Smooth muscle cell (in vitro differentiated cells): ENCODE data around the gene DPH7. TPM values are rescaled to one million over a fixed set of nuclear protein-coding genes. Genes with fewer than 3 reads are reported as not detected.
"Not testable (repeated sequence)": the region's sequence is repeated elsewhere in the genome, so short reads cannot be mapped to it uniquely, and the experiment has no call there.

Source experiments
- DNase-seq: peaks from one replicate; lab custom pipeline; 2025; ENCODE audit not compliant: unreplicated experiment; lab: John Stamatoyannopoulos, UW
- H2AFZ ChIP-seq: fragments of 200-600 bp; sonication (generic); 2 replicates; pipeline ENCODE4 v1.6.0; 2016; ENCODE audit warnings: antibody characterized with exemption, low read depth, mild to moderate bottlenecking
- H3F3A ChIP-seq: fragments of 200-600 bp; sonication (generic); 2 replicates; pipeline ENCODE4 v1.6.0; 2017; ENCODE audit warnings: antibody characterized with exemption, low read depth
- H3K27ac ChIP-seq: fragments of 200-600 bp; sonication (generic); 2 replicates; pipeline ENCODE4 v1.5.1; 2016; ENCODE audit warnings: low read depth, mild to moderate bottlenecking
- H3K27me3 ChIP-seq: fragments of 200-600 bp; sonication (generic); 2 replicates; pipeline ENCODE4 v1.6.1; 2016; ENCODE audit warnings: low read depth, mild to moderate bottlenecking
- H3K36me3 ChIP-seq: fragments of 200-600 bp; sonication (generic); 2 replicates; pipeline ENCODE4 v1.5.1; 2016; ENCODE audit warnings: low read depth
- H3K4me1 ChIP-seq: fragments of 200-600 bp; sonication (generic); 2 replicates; pipeline ENCODE4 v1.5.1; 2016; ENCODE audit warnings: low read depth
- H3K4me2 ChIP-seq: fragments of 200-600 bp; sonication (generic); 2 replicates; pipeline ENCODE4 v1.6.0; 2016; ENCODE audit warnings: mild to moderate bottlenecking
- H3K4me3 ChIP-seq: fragments of 200-600 bp; sonication (generic); 2 replicates; pipeline ENCODE4 v1.5.1; 2016; ENCODE audit warnings: mild to moderate bottlenecking
- H3K79me2 ChIP-seq: fragments of 200-600 bp; sonication (generic); 2 replicates; pipeline ENCODE4 v1.6.0; 2016; ENCODE audit warnings: low read depth, mild to moderate bottlenecking
- H3K9ac ChIP-seq: fragments of 200-600 bp; sonication (generic); 2 replicates; pipeline ENCODE4 v1.6.0; 2016; ENCODE audit warnings: low read depth
- H3K9me3 ChIP-seq: fragments of 200-600 bp; sonication (generic); replicated peaks from 2 replicates; pipeline ENCODE4 v1.5.1; 2016; ENCODE audit warnings: low read depth
- H4K20me1 ChIP-seq: fragments of 200-600 bp; sonication (generic); 2 replicates; pipeline ENCODE4 v1.6.0; 2016; ENCODE audit warnings: low read depth
- CTCF ChIP-seq: fragments of 200-600 bp; sonication (generic); IDR thresholded peaks from 2 replicates; pipeline ENCODE4 v1.5.1; 2017; ENCODE audit warnings: borderline replicate concordance, mild to moderate bottlenecking, antibody characterized with exemption; ENCODE audit not compliant: insufficient read depth, poor library complexity, severe bottlenecking
- WGBS: methylation state at CpG from one replicate; pipeline ENCODE4 v1.1.7; 2016; ENCODE audit warnings: low lambda C conversion rate; 5-methylcytosine and 5-hydroxymethylcytosine counted together
- polyA plus RNA-seq: library from polyadenylated mRNA; unstranded; fragments of >200 nt; fragmentation: Nextera tagmentation; extraction: Ambion mirVana; gene quantifications from 2 replicates; pipeline ENCODE4 v1.2.1, GENCODE V29; 2016
- total RNA-seq: library from RNA; depleted of rRNA; stranded (reverse); fragments of >200 nt; gene quantifications from 2 replicates; pipeline ENCODE4 v1.2.3, GENCODE V29; 2014

Gene DPH7
- total and polyA plus RNA-seq, 2 experiments from 2014 or later = 18.2 to 21.8 TPM

- 95% methylated on average over 1 of the region's 1 CpG for WGBS
- peaks cover 3% of the 10 kb centered on the region for H3K4me1 ChIP-seq
- H3K4me2 ChIP-seq = no peak overlapping the region
- H3K9ac ChIP-seq = no peak overlapping the region
- no peak for DNase-seq
- no peak for TF ChIP-seq CTCF
- H3F3A ChIP-seq = peaks cover 17% of the 10 kb centered on the region
- no peaks in the 10 kb centered on the region for H3K9me3 ChIP-seq
- no peak overlapping the region for H3K4me3 ChIP-seq
- no peak overlapping the region for H3K27ac ChIP-seq
- H3K36me3 ChIP-seq = no peaks in the 10 kb centered on the region
- H3K27me3 ChIP-seq = no peaks in the 10 kb centered on the region
- no peak overlapping the region for H2AFZ ChIP-seq
- no peaks in the 10 kb centered on the region for H3K79me2 ChIP-seq
- peaks cover 3% of the 10 kb centered on the region for H4K20me1 ChIP-seq
Observed at GRCh38 chr9:137554349-137554748, 24.4 kb downstream of the DPH7 start.

- not testable (repeated sequence) for H4K20me1 ChIP-seq, H3K36me3 ChIP-seq, H3K9ac ChIP-seq, H3K4me1 ChIP-seq, H3K4me3 ChIP-seq, H3K9me3 ChIP-seq, DNase-seq, H3K27me3 ChIP-seq, H3K79me2 ChIP-seq, H2AFZ ChIP-seq, H3K4me2 ChIP-seq, H3K27ac ChIP-seq
- peaks cover 17% of the 10 kb centered on the region for H3F3A ChIP-seq
- 92% methylated on average over 10 of the region's 10 CpGs for WGBS
Observed at GRCh38 chr9:137553654-137554053, 25.1 kb downstream of the DPH7 start.

GRCh38 chr9:137552022-137552768 is 26.5 kb downstream of the DPH7 start:
- H3K4me2 ChIP-seq = peak overlapping the region; percentile 99
- no peaks in the 10 kb centered on the region for H3K27me3 ChIP-seq
- H3K4me1 ChIP-seq = peaks cover 3% of the 10 kb centered on the region
- H3K27ac ChIP-seq = peak overlapping the region; percentile 12
- peak overlapping the region; percentile 54 for H3K9ac ChIP-seq
- no peak for DNase-seq
- peak overlapping the region; percentile 77 for H2AFZ ChIP-seq
- peaks cover 17% of the 10 kb centered on the region for H3F3A ChIP-seq
- 20% methylated on average over 42 of the region's 58 CpGs for WGBS
- H3K9me3 ChIP-seq = no peaks in the 10 kb centered on the region
- no peak for TF ChIP-seq CTCF
- H4K20me1 ChIP-seq = peaks cover 3% of the 10 kb centered on the region
- H3K4me3 ChIP-seq = peak overlapping the region; percentile 88
- H3K79me2 ChIP-seq = no peaks in the 10 kb centered on the region
- no peaks in the 10 kb centered on the region for H3K36me3 ChIP-seq

GRCh38 chr9:137551264-137552021 is 27.3 kb downstream of the DPH7 start, which contains the start of gene MRPL41:
MRPL41 (plus strand) TSS chr9:137551879; CDS start chr9:137552082, 203 bp downstream.
- peak within 1 kb of the TSS; percentile 88 for H3K4me3 ChIP-seq
- TF ChIP-seq CTCF = peak; percentile 42
- peak within 1 kb of the TSS; percentile 77 for H2AFZ ChIP-seq
- DNase-seq = peak; percentile 70
- no peaks in the 10 kb centered on the region for H3K27me3 ChIP-seq
- peak within 1 kb of the TSS; percentile 99 for H3K4me2 ChIP-seq
- peaks cover 3% of the 10 kb centered on the region for H3K4me1 ChIP-seq
- under 1% methylated on average over 68 of the region's 106 CpGs for WGBS
- H3K9ac ChIP-seq = peak within 1 kb of the TSS; percentile 71
- H3K36me3 ChIP-seq = no peaks in the 10 kb centered on the region
- no peaks in the 10 kb centered on the region for H4K20me1 ChIP-seq
- peak within 1 kb of the TSS; percentile 53 for H3K27ac ChIP-seq
- no peaks in the 10 kb centered on the region for H3K9me3 ChIP-seq
- H3K79me2 ChIP-seq = no peaks in the 10 kb centered on the region
- peaks cover 17% of the 10 kb centered on the region for H3F3A ChIP-seq

GRCh38 chr9:137550958-137551263 is 27.8 kb downstream of the DPH7 start:
- H3K27me3 ChIP-seq, DNase-seq, H2AFZ ChIP-seq, H4K20me1 ChIP-seq, H3K9me3 ChIP-seq, H3K79me2 ChIP-seq, H3K4me1 ChIP-seq, H3K36me3 ChIP-seq: not testable (repeated sequence)
- Histone ChIP-seq H3K4me3 (peak overlapping the region; percentile 88), H3F3A (peaks cover 17% of the 10 kb centered on the region), H3K4me2 (peak overlapping the region; percentile 92), H3K27ac (peak overlapping the region; percentile 53), H3K9ac (peak overlapping the region; percentile 71)
- WGBS = 0% methylated on average over 5 of the region's 17 CpGs
